Activated T-cell treated with anti-CD3 and anti-CD28 coated beads, Interleukin-2, amount 50 U/mL, for 48 hours (primary cell): ENCODE measurements around the gene KCNAB2.

ENCODE experiments used
- DNase-seq, 2 experiments: peaks; one replicate each; pipeline ENCODE4 v3.0.0-alpha.2; 2020

KCNAB2 gene

DNA sequence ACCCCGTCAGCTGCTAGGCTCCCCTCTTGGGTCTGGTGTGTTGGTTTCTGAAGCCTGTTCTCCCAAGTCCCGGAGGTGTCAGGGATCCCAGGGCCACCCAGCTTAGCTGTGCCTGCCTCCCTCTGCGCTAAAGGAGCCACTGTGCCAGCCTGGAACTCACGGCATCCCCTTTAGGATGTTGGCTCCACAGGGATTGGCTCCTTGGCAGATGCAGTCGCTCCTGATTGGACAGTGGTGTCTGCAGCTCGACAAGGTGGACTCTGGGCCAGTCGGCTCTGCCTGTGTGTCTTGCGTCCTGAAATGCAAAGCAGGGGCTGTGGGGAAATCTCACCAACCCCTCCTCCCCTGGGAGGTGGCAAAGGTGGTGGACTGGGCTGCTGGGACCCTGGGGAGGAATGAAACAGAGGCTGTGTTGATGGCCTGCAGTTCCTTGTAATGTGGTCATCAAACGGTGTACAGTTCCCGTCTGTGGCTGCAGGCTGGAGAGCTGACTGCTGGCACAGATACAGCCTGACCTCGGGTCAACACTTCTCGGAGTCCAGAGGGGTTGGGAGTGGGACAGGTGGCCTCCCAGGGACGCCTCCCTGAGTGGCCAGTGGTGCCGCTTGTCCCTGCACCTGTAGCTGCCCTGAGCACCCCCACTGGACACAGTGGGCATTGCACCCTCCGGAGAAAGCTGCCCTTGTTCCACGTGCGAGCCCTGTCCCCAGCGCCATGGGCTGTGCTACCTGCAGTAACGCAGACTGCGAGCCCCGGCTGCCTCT lies 11.5 kb upstream of the KCNAB2 start:
- DNase-seq = peak; percentile 58 to 63

DNA sequence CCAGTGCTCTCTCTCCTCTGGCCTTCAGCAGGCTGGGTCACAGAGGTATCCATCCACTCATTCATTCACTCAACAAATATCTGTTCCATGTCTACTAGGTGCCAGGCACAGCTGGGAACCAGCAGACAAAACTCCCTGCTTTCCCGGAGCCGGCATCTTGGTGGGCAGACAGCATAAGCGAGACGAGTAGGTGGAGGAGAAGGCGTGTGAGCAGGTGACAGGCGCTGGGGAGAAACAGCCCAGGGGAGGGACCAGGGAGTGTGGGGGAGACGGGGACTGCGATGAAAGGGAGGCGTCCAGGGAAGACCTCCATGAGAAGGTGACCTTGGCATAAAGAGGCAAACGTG lies 11.0 kb upstream of the KCNAB2 start:
- no peak for DNase-seq

DNA sequence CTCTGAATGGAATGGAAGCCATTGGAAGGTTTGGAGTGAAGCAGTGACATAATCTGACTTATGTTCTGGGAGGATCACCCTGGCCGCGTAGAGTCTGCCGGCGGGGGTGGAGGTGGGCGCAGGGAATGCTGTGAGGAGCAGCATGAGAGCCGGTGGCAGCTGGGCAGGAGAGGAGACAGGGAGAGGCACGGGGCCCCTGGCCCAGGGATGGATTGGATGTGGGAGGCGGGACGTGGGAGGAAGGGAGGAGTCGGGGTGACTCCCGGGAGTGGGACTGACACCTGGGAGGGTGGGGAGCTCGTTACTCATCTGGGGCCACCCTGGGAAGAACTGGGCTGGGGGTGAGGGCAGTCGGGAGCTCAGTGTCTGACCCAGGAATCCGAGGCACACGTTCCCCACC lies 10.4 kb upstream of the KCNAB2 start:
- no peak for DNase-seq

DNA sequence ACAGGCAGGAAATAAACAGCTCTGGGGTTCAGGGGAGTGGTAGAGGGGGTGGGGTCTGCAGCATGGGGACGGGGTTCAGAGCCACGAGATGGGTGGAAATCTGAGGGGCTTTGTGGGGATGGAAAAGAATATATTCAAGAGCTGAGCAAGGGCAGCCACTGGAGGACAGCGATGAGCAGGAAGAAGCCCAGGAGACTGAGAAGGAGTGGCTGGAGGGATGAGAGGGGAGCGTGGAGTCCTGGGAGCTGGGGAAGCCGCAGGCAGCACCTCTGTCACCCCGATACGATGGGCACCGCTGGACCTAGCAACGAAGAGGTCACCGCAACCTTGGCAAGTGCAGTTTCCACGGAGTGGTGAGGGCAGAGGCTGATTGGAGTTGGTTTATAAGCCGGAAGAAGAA lies 10.0 kb upstream of the KCNAB2 start:
- no peak for DNase-seq

DNA sequence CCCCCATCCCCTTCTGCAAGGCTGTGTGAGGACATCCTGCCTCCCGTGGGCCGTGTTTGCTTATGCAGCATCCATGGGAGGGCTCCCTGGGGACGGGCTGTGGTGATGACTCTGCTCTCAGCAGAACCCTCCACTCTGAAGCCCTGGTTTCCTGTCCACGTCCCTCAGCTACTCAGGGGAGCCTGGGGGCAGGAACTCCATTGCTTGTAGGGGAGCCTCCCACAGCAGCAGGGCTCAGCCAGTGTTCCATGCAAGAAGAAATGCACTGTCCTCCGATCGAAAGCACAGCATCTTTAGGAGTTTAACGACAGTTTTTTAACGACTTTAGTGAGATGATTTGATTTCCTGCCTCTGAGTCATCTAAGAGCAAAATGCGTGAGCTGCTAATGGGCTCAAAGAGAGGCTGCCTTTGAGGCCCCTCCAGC lies 8.3 kb upstream of the KCNAB2 start:
- peak in 1 of 2 experiments; percentile 46 for DNase-seq

DNA sequence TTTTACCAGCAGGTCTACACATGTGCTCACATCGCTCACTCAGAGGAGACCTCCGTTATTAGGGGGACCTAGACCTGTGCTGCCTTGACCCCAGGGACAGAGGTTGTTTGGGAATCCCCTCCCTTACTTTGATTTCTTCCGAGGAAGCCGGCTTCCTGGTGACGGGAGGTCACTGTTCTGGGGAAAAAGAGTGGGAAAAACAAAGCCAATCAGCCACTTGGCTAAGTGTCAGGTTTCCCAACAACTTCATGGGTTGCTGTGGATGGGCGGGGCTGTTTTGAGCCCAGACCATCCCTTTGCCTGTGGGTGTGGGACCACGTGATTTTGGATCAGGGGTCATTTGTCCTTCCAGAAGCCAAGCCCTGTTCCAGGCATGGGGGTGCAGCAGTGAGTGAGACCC lies 7.1 kb upstream of the KCNAB2 start:
- no peak for DNase-seq

DNA sequence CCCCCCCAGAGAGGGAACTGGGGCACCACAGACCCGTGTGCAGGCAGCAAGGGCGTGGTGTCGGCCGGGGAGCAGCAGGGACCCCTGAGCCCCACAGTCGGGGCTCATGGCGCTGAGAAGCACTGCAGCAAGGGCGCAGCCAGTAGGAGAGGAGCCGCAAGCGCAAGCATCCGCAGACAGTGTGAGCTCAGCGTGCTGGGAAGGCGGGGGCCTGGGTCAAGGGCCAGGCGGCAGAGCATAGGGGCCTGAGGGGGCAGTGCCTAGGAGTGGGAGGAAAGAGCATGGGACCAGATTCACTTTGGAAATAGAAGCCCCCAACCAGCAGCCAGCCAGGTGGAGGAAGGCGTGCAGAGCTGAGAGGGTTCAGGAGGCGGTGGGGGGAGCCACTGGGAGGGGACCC lies 6.7 kb upstream of the KCNAB2 start:
- no peak for DNase-seq

DNA sequence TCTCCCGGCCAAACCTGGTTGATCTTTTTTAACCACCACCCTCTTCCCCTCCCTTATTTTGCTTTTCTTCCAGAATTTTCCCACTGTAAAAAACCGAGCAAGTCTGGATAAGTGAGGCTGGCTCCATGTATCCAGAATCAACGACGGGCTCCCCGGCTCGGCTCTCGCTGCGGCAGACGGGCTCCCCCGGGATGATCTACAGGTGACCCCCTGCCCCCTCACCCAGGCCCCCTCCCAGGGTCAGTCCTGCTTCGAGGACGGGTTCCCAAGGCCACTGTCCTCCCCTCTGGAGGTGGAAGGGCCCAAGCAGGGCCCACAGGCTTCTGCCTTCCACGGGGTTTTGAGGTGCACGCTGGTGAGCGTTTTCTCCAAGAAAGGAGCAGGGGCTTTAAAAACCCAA lies 5.2 kb upstream of the KCNAB2 start:
- no peak for DNase-seq

DNA sequence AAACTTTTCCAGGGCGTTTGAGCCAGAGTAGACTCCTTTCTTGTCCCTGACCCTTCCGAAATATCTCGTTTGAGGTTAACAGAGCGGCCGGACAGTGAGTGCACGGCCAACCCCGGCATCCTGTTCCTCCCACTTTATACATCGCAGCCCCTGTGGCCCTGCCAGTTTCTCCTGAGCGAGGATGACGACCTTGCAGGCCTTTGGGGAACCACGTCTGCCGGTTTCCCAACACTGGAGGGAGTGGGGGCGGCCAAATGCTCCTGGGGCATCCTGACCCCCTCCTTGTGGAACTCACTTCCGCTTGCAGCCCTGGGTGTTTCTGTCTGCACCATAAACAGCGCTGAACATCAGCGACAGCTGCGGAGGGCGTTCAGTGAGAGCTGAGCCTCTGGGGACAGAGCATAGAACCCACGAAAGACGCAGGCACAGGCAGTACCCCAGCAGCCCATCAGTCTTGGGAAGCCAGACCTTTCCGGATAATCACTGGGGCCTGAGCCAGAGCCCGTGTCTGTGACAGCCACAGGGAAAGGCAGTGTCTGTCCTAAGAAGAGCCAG lies 4.8 kb upstream of the KCNAB2 start:
- DNase-seq = no peak

DNA sequence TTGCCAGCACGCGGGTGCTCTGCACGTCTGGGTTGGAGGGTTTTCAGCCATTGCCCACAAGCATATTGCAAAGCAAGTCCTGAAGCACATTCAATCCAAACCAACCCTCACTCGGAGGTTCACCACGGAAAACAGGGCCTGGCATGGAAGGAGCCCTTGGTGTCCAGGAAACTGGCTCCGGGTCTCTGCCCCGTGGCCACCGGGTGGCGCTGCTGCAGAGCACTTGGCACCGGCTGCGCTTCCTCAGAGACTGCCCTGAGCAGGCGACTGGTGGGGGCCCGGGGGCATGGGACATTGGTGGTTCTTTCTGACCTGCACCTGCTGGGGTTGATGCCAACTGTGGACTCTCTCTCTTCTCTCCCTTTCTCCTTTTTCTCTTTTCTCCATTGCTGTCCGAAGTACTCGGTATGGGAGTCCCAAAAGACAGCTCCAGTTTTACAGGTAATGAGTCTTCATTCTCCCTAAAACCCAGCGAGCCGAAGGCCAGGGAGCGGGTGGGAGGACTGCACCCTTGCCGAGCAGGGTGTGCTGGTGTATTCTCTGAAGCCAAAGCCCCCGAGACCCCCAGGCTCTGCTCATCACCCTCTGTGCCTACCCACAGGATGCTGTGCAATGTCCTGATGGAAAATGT lies 4.1 kb upstream of the KCNAB2 start:
- DNase-seq = peak; percentile 49 to 51

DNA sequence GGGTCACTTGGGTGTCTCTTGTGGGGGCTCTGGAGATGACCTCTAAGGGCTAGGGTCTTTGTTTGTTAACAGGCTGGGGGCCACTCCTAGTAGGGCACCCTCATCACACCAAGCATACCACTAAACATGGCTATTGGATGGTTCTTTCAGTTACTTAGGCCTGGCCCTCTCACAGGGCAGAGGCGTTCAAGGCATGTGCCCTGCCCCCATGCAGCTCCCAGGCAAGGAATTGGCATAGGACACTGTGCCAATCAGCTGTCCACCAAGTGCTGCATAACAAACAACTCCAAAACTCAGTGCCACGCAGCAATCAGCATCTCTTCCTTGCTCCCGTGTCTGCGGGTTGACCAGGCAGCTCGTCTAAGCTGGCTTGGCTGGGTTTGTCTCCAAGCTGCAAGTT lies 2.1 kb upstream of the KCNAB2 start:
- no peak for DNase-seq

DNA sequence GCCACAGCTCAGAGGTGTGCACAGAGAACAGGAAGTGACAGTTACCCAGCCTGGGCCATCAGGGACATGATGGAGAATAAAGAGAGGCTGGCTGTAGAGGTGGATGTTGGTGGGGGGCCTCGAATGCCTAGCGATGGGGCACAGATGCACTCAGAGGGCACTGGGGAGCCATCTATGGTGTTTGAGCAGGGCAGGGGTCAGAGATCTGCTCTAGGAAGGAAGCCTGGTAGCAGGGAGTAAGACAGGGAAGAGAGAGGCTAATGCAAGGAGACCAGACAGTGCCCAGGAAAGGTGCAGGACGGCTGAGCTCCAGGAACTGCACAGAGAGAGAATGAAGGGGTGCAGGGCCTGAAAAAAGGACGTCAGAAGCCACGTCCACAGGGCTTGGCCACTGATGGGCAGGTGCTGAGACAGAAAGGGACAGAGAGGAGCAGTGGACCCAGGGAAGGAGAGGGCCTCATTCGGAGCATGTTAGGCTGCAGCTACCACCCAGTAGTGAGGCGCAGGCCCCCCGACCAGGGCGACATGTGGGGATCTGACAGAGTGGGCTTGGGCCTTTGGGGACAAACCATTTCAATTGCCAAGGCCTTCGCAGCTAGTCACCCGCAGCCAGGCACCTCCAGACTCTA lies 1.1 kb upstream of the KCNAB2 start:
- no peak for DNase-seq

DNA sequence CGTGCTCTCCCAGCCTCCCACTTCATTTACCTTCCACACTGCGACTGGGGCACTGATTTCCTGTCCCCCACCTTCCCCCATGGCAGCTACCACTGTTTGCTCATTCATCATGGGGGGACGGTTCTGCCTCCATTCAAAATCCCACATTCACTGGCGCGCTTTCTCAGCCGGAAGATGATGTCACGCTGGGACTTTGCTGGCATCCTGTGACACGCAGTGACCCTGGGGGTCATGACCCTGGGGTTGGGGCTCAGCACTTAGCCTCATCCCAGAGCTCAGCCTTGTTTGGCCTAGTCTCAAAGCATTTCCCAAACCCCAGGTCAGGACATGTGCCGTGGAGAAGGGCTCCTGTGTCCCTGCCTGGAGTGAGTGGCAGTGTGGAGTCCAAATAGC lies 582 bp upstream of the KCNAB2 start:
- DNase-seq = no peak

DNA sequence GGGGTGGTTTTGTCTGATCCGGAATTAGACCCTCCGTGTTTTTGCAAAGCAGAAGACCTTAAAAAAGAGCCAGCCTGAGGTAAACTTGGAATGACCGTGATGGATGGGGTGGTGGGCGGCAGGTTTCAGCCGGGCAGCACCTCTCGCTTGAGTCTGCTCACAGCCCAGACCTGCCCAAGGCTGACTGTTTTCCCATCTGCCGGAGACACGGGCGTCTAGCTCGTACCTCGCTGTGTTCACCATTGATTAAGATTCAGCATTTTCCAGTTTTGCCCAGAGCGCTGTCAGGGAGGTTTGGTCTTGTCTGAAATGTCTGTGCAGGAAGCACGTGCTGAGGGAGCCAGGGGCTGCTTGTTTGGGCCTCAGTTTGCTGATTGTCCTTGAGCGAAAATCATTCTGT lies 591 bp downstream of the KCNAB2 start:
- DNase-seq = no peak

DNA sequence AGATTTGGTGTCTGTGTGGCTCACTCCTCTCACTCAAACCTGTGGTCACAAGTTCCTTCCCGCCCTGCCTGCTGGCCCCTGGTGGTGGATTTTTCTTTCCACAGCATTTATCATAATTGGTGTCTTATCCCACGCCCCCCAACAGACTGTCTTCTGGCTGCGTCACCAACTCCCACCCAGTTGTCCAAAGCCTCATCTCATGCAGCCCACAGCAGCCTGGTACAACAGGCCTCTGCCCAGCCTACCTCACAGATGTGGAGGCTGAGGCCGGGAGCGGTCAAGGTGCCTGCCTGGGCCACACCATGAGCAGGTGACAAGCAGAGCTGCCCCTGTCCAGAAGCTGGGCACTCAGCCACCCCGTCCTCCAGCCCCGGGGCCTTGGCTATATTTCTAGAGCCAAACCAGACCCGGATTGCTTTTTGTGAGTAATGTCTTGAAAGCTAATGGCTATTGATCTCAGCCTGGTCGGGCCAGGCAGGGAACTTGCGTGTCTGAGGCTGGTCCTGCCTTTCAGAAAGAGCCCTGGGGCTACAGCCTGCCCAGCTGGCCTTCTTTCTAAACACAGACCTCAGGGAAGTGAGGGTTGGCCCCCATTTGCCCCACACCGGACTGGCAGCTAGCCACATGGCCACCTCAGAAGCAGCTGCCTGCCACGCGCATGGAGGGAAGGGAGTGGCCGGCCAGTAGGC lies 2.6 kb downstream of the KCNAB2 start:
- DNase-seq = no peak

DNA sequence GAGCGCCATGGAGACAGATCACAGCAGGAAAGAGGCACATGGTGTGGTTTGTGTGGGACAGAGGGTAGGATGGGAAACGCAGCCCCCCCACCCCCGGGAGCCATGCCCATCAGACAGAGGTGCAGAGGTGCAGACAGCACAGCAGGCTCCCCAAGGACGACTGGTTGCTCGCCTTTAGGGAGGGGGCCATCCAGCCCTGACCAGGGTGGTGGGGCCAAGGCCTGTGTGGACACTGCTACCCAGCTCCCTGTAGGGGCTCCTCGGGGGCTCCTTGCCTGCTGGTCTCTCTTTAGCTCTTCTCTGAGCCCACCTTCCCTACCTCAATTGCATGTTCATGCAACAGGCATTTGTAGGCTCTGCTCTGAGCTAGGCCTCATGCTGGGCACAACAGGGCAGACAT lies 3.7 kb downstream of the KCNAB2 start:
- DNase-seq = no peak

DNA sequence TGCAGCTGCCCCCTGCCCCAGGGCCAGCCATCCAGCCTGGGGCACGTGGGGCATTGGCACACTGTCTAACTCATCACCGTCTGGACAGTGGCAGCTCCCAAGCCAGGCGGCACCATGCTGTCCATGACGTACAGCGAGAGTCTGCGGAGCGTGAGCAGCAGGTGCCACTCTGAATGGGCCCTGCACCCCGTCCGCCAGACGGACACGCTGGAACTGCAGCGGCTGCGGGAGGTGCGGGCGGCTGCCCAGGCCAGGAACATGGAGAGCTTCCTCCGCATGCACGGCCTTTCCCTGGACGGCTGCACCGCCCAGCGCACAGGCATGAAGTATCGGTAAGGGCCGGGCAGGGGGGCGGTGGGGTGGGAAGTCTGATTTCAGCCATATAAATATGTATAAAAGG lies 5.7 kb downstream of the KCNAB2 start:
- no peak for DNase-seq

DNA sequence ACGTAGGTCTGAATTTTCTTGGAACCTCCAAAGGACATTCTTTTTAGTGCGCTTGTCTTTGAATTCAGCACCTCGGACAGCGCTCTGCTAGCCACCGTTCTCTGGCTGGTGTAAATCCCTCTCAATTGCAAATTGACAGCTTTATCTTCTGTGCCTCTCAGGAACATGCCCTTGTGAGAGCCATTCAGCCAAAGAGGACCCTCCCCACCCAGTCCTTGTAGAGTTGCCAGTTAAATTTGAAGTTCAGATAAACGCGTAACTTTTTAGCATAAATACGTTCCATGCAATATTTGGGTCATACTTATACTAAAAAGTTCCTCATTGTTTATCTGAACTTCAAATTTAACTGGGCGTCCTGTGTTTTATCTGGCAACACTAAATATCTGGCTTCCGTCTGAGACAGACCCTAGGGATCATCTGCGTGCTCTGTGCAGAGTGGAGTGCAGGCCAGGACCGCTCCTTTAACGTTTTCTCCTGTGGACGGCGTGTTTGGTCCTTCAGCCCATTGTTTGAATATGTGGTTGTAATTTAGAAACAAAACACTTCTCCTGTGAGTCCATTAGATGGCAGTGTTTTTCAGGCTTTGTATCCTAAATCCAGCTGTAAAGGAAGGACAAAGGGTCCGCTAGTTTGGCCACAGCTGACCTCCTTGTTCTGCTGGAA lies 7.0 kb downstream of the KCNAB2 start:
- DNase-seq = peak; percentile 49 to 51

DNA sequence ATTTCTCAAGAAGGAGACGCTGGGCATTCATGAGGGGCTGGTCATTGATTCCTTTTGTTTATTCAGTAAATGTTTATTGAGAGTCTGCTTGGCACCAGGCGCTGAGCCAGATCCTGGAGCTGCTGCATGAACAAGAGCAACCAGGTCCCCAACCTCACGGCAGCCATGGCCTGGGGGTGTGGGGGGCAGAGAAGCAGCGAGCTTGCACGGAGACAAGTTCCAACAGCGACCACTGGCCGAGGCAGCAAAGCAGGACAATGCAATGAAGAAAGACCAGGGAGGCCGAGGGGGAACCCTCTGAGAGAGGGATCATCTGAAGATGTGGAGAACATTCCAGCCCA lies 7.5 kb downstream of the KCNAB2 start:
- no peak for DNase-seq

DNA sequence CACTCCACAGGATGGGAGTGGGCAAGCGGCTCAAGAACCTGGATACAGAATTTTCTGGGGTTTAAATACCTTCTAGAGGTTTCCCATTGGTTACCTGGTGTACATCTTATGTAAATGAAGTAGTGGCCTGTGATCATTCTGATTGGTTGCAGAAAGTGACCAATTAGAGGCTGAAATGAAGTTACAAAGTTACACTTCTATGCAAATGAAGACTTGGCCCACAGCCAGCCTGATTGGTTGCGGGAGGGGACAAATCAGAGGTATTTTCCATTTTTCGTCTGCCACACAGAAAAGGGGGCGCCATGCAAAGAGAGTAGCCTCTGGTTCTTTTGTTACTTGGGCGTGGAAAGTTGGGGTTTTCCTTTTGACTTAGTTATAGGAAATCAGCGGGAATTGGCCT lies 8.9 kb downstream of the KCNAB2 start:
- no peak for DNase-seq

DNA sequence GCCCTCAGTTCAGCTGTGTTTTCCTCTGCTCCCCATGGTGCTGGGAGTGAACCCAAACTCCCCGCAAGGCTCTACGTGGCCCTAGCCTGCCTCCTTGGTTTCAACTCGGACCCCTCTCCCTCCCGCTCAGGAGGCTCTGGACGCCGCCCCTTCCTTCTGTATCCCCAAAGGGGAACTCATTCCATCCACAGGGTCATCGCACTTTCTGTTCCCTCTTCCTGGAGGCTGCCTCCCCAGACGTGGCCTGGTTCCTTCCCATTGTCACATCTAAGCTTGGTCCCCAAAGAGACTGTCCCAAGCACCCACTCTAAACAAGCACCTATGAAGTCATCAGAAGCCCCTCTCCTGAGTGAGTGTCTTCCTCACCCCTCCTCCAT lies 10.9 kb downstream of the KCNAB2 start:
- DNase-seq = no peak

DNA sequence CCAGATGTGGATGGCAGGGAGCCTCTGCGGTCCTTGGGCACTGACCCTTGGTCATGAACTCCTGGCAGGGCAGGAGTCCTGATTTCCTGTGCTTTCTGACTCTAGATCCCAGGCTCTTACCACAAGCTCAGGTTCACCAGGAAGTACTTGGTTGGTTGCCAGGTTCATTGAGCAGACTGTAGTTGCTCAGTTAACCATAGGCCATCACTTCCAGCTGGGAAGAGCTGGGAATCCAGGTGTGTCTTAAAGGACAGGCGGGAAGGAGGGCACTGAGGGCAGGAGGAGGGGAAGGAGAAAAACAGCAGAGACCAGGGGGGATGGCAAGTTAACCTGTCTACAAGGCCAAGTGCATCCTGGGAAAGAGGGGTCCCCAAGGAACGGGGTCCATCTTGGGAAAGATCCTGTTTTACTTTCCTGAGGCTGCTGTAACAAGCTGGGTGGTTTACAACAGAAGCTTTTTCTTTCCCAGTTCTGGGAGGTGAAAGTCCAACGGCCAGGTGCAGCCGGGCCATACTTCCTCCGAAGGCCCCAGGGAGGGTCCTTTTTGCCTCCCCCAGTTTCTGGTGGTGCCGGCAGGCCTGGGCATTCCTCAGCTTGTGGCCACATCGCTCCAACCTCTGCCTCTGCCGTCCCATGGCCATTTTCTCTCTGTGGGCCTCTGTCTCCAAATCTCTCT lies 11.6 kb downstream of the KCNAB2 start:
- DNase-seq = no peak

DNA sequence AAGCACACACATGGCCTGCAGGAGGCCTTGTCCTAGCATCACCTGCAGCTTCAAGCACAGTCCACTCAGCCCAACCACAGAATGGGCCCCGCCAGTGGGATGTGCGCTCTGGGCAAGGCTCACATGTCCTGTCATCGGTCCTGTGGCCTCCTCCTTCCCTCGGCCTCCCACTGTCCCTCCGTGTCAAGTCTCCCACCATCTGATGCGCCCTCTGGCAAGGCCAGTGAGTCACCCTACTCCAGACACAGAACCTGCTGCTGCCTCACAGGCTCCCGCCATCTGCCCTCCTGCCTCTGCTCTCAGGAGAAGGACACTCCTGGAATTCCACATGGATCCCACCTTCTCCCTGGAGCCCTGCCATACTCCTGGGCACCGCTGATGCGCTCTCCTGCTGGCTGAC lies 14.2 kb downstream of the KCNAB2 start:
- DNase-seq = no peak
